Stimulated activated CD4-positive, alpha-beta T cell treated with anti-CD3 and anti-CD28 coated beads, Interleukin-15, amount 100 ng/mL, for 24 hours (primary cell): ENCODE measurements around the gene ARAP1.
A peak's percentile ranks its signal among the peaks of the same experiment; 100 is the strongest.

ENCODE experiments used
- DNase-seq: peaks from one replicate; pipeline ENCODE4 v3.0.0-alpha.2; 2020

ARAP1 gene

DNA sequence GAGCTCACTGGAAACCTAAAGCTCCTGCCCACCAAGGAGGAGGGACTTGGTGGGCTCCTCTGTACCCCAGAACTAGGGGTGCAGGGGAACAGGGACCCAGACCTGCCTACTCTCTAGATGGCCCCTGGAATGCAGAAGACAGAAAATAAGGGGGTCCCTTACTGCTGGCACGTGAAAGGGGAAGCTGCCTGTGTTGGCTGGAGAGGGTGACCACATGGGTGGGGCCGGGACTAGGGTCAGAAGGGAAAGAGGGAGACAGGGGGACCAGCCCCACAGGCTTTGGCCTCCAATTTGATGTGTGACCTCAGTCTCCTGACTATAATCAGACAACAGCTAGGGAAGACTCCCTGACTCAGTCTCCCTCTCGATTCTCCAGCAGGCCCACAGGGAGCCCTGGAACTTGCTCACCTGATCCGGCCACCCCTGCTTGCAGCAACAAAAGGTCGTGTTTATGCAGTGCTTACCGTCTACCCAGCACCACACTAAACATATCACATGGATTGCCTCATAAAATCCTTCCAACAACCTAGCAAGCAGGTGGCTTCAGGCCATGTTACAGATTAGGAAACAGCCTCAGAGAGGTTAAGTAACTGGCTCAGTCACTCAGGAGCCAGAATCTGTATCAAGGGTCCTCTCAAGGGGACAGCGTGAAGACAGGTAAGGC is 10.2 kb downstream of the ARAP1 start:
- DNase-seq: no peak

DNA sequence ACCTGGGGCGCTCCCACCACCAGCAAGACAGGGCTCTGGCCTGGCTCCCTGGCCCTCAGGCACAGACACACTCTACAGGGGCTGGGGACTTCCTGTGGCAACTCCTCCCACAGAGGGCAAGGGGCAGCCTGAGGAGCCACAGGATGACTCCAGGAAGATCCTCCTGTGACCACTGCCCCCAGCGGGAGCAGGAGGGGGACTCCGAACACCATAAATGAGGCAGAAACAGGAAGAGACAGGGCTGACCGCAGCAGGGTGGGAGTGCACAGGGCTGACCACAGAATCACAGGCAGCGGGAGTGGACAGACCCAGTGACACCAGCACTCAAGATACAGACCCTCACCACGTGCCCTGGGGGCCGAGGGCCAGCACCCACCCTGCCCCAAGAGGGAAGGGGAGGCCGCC is 10.8 kb downstream of the ARAP1 start:
- DNase-seq: no peak

DNA sequence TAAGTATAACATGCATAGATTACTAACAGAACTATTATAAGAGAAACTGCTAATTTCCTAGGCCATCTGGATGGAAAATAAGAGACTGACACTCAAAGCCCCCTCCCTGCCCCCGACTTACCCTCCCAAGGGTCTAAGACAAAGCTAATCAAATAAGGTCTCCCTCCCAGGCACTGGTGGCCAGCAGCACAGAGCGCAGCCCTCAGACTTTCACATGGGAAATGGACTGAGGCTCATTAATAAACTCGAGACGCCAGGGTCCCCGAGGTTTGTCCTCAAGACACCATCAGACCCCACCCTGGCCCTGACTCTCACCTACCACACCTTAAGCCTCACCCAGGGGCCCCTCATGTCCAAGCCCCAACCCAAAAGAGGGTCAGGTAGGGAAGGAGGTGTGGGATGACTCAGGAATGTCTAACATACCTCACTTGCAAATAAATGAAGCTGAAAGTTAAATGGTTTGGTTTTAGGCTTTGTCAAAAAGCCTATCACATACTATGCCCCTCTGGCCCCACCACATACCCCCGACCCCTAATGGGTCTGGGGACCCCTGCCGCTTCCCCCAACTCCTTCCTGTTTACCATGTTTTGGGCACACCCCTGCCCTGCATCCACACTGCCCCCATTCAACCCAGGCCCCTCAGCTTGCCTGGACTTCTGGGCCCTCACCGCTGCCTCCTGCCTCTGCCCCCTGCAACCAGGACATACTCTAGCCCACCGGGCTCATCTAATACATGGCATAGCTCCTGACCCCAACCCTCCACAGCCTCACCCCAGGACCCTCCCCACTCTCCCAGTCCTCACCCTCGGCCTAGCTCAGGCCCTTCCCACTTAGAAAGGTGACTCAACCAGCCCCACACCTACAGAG is 11.4 kb downstream of the ARAP1 start:
- DNase-seq: no peak

DNA sequence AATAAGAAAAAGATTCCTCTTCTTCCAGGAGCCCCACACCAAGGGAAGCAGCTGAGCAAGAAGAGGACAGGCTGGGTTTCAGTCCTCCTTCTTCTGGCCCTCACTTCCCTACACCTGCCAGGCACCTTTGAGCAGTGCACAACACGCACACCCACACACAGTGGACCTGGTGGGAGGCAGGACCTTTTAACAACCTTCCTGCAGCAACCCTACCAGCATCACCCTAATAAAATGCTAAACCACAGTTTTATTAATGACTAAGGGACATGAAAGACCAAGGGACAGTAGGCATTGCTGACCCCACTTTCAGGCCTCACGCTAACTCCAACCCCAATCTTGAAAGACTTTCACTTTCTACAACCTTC is 12.2 kb downstream of the ARAP1 start:
- no peak for DNase-seq

DNA sequence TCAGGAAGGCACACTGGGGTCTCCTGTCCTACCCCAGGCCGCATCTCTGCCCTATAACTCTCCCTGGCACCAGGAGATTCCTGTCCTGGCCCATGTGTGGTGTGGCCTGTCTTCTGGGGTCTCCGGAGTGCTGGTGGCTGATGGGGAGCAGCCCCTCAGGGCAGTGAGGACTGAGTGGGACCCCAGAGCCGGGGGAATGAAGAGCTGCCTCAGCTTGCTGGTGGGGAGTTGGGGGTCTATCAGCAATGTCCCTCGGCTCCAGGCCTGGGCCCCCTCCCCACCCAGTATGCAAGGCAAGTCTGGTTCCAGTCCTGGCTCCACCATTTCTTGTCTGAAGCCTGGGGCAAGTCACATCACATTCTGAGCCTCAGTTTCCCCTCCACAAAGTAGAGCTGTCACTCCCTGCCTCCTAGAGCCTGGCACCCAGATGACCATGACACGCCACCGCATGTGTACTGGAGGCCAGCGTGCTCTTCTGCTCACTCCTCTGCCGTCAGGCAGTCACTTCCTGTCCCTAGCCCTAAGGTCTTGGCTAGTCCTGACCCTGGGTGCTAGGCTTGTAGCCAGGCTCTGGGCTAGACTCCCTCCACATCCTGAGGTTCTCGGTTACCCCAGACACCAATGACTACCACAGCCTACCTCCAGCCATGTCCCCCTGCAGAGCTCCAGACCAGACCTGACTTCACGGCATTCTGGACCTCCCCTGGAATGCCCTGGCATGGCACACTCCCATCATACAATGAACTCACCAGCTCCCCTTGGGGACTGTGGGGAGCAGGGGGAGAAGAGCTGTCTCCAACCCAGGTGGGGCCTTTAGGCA is 12.8 kb downstream of the ARAP1 start:
- no peak for DNase-seq

DNA sequence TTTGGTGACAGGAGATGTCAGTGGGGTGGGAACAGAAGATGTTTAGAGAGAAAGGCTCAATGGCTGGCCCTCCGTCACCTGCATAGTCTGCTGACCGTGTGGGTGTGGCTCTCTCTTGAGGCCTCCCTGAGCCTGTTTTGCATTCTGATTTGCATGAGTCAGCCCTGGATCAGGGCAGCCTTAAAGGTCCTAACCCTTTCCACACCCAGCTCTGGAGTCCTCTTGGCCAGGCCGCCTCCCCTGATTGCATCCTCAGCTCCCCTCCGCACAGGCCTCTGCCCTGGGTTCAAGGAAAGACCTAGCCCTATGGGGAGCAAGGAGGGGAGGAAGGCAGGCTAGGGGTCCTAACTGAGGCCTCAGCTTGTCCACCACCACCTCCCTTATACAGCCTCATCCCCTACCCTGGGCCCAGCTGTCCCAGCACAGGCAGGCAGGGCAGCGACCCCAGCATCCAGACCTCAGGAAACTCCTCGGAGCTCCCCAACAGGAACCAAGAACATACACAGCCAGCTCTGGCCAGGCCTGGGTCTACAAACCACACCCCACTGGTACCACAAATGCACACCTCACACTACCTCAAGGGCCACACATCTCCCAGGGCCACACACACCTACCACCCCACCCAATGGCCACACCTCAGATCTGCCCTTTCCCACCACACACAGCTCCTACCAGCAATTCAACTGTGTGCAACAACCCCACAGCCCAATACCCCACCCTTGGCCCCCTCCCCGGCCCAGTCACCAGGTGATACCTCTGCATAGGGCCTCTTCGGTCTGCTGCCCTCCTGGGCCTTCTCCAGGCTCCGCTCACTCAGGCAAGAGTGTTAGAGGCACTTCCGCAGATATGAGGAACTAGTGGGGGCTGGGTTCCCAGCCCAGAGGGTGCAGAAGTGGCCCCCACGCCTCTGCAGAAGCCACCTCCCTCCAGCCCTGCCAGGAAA is 13.7 kb downstream of the ARAP1 start:
- no peak for DNase-seq

DNA sequence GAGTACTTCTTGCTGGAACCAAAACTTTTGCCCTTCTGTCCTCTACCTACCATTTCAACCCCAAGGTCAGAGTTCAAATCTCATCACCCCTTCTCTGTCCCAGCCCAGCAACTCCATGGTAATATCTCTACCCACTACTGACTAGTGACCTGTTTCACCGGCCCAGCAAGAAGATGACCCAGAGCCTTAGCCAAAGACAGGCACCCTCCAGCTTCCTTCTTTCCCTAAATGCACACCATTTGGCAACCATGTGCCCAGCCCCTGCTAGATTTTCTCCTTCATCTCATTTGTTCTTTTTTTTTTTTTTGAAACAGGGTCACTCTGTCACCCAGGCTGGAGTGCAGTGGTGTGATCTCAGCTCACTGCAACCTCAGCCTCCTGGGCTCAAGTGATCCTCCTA is 14.9 kb downstream of the ARAP1 start:
- DNase-seq: no peak

DNA sequence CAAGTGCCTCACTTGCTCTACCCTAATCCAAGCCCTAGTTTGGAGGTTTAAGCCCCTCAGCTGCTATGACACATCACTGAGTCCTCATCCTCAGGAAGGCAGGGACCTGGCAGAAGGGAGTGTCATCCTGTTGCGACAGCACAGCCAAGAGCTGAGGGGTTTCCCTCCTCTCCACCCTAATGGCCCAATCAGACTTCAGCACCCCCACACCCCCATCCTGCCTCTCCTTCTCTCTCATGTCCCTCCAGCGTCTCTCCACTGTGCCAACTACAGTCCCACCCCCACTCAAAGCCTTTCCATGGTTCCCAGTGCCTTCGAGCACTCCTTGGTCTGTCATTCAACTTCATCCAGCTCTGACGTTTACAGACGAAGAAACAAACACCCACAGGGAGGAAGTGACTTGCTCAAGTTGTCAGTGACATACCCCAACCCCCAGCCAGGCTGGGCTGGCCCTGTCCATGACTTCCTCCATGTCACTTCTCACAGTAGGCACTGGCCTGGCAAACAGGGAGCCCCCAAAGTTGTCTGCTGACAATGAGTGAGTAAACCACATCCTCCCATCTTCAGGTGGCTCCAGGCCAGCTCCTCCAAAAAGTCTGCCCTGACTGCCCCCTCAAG is 15.6 kb downstream of the ARAP1 start:
- DNase-seq: peak; percentile 69

DNA sequence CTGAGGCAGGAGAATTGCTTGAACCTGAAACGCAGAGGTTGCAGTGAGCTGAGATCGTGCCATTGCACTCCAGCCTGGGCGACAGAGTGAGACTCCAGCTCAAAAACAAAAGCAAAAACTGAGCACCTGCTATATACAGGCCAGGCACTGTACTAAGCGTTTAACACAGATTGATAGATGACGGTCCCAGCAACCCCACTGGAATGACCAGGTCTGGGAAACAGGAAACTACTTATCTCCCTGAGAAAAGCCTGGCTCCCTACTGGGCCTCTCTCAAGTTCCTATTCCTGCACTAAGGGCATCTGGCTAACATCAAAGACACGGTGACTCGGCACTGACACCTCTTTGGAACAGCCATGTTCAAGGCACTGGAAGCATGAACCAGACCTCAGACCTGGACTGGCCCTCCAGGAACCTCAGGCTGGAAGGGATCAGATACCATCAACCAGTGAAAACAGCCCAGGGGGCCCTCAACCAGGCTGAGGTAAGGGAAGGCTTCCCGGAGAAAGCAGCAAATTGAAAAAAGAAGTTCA is 16.6 kb downstream of the ARAP1 start:
- no peak for DNase-seq

DNA sequence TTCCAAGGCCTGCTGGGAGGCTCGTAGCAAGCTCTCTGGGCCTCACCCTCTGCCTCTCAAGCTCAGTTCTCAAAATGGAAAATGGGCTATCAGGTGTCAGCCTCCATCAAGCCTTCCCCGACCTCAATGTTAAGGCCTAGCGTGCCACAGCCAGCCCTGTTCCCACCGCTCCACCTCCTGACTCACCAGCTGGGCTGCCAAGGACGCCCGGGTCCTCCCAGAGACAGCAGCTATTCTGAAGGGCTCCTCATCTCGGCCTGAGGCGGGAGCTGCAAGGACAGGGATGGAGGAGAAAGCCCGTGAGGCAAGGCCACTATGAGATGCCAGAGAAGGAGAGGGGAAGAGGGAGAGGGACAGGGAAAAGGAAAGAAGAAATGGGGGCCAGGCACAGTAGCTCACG is 19.9 kb downstream of the ARAP1 start:
- no peak for DNase-seq

DNA sequence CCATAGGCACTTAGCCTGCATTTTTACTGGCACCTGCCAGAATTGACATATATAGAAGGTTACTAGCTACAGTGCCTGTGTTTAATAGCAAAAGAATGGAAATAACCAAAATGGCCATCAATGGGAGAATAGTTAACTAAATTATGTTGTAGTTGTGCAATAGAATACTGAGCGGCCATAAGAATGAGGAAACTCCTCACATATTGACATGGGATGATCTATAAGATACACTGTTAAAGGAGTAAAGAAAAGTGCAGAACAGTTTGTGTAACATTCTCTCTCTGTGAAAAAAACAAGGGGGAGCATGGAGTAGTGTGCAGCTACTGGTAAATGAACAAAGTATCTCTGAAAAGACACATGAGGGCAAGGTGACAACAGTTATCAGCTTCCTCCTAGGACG is 21.5 kb downstream of the ARAP1 start:
- DNase-seq: no peak

DNA sequence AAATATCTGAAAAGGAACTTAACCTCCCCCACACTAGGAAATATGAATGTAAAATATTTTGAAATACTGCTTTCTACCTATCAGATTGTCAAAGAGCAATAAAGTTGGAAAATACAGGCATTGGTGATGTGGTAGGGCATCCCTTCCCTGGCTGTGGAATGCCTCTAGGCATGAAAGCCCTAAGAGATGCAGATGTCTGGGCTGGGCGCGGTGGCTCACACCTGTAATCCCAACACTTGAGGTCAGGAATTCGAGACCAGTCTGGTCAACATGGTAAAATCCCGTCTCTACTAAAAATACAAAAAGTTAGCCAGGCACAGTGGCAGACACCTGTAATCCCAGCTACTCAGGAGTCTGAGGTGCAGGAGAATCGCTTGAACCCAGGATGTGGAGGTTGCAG is 22.0 kb downstream of the ARAP1 start:
- no peak for DNase-seq

DNA sequence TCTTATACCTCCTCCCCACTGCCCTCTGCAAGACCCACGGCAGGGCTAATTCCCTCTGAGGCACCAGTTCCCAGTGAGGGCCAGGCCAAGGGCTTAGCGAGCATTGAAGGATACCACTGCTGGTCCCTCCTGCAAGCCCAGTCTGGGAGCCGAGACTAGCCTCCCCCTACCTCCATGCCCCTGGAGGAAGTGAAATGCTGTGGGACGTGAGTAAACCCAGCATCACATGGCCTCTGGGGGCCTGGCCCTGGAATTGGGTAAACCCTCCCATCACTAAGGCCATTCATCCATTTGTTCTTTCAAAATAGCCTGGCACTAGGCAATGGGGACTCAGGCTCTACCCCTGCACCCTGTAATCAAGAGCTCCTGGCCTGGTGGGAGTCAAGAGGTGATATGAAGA is 24.7 kb downstream of the ARAP1 start:
- DNase-seq: no peak

DNA sequence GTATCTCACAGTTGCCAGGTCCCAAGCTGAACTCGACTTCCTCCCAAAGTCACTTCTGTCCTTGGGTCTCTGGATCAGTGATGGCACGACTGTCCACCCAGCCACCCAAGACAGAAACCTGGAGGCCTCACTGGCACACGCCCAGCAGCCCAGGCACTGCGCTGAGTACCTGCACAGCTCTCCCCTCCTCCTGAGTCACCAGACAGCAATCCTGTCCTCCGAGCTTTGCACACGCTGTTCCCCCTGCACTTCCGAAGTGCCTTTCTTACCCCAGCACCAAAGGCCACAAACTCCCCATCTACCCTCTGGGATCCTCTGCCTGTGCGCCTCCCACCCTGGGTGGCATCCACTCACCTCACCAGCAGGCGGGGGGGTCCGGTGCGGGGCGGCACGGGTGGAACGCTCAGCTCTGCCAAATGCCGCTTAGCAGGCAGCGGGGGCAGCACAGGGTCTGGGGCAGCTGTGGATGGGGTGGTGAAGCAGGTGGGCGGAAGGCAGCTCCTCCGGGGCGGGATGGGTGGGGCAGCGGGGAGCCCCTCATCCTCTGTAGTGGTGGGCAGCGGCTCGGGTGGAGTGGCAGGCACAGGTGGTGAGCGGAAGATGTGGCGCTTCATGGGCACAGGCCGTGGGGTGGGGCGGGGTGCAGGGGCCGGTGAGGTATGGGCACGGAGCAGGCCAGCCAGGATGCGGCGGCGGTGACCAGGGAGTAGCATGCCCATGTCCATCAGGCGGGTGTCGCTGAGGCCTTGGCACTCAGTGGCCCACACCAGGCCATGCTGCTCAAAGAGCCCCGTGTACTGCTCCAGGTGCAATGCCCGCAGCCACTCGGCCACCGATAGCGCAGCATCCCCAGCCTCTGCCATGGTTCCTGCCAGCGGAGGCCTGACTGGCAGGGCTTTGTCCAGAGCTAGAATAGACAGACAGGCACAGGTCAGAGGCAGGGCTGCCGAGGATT is 25.7 kb downstream of the ARAP1 start:
- DNase-seq: no peak

DNA sequence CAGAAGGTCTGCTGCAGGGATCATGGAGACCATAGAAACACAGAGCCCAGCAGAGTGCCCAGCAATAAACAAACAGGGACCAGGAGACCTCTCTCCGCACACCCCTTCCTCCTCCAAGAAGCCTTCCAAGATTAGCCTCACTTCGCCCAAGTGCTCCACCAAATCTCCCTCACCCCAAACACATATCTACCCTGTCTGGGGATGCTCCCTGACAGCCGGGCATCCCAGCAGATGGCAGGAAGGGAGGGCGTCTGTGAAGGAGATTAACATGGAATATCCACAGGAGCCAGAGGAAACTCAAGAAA is 26.5 kb downstream of the ARAP1 start:
- no peak for DNase-seq

DNA sequence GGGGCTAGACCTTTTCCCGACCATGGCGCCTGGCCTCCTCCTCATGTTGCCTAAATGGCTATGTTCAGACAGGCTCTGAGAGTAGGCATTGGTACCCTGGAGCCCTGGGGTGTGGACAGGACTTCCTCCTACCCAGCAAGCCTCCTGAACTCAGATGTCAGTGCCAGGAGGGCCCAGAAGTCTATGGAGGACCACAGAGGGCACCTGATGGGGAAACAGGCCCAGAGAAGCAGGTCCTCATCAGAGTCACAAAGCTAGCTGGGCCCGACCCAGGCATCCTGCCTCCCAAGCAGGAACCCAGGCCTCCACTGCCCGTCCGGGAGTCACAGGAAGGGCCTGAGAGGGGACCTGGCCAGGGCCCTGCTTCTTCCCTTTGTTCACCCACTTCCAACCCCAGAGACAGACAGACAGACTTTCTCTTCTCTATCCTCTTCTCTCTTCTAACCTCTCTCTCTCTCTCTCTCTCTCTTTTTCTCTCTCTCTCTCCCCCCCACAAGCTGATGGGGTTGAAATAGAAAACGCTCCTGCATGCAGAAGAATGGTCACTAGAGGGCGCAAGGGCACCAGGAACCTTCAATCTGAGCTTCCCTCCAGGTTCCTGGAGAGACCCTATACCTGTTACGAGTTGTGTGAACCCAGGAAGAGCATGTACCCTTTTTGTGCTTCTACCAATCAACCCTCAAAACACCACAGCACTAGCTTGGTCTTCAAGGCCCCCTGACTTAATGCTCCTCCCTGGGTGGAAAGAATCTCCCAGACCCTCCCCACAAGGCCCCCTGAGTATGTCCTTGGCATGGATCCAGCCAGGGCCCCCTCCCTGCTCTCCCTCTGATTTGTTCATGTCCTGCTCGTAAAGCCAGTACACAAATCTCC is 27.1 kb downstream of the ARAP1 start:
- peak; percentile 83 for DNase-seq

DNA sequence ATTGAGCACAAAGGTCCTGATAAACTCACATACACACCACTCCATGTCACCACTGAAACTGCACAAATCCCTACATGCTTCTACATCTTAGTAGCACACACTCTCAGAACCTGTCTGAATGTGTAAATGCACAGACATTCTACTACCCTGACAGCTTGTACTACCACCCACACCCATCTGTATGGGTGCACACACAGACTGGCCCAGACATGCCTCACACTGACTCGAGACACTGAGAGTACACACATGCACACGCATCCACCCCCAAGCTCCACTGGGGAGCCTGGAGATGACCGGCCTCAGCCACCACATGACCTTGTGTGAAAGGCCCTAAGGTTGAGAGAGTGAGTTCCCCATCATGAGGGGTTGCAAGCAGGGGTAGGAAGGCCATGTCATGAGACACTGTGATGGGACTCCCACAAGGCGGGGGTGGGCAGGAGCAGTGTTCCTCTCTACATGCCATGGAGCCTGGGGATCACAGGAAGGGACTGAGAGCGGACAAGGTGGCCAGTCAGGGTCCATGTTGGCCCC is 28.1 kb downstream of the ARAP1 start:
- DNase-seq: no peak

DNA sequence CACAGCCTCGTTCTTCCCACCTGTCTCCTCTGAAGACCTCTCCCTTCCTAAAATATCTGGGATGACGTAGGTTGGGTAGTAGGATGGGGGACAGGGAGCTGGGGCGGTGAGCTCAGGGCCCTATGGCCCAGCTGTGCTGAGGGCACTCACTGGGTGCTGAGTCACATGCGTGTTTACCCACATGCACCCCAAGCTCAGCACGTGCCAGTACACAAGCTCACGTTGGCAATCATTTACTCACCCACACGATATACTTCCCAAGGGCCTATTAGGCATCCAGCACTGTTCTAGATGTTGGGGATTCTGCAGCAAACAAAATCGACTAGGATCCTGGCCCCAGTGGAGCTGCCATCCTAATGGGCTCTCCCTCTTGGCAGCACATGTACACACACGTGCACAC is 28.7 kb downstream of the ARAP1 start:
- no peak for DNase-seq

DNA sequence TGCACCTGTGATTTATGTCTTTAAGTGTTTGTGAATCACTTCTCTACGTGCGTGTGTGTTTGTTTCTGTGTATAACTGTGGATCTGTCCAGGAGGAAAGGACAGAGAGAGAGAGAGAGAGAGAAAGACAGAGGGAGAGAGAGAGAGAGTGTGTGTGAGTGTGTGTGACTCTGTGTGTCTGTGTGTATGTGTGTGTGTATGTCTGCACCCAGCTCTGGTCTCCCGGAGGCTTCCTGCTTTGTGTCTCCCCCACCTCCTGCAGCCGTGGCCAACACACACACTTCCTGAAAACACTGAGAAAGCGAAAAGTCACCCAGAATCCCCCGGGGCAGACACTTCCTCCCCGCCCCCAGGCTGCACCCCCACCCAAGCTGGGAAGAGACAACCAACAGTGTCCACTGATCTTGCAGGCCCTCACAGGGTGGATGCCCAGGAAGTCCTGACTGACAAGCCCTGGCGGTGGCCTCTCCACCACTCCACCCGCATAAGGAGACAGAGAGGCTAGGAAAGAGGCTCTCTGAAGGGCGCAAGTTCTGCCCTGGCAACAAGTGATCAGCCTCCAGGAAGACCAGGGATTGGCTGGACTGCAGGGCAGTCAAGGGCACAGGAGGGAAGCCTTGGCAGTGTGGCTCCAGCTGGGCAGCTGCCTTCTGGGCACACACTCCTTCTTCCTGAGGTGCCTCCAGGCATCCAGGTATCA is 30.0 kb downstream of the ARAP1 start:
- DNase-seq: peak; percentile 86
